Peyer's patch (tissue), 4 donors: ENCODE measurements around the gene CD96.

Experiments
- POLR2A ChIP-seq, 2 donors: fragments of 450-650 bp; IDR thresholded peaks; one replicate each; pipeline ENCODE4 v1.5.1; 2017; ENCODE audit warnings: antibody characterized with exemption in 2 of 2, mild to moderate bottlenecking in 2 of 2, moderate library complexity in 2 of 2
- TF ChIP-seq, protein P1 (sequence below), 6 experiments: fragments of 450-650 bp in 4 of 6; fragments of 200-600 bp in 2 of 6; sonication (generic) in 1 of 6; IDR thresholded peaks; one replicate each; pipeline ENCODE4 v1.5.1; 2017 to 2019; ENCODE audit warnings: antibody characterized with exemption in 6 of 6, mild to moderate bottlenecking in 3 of 6, moderate library complexity in 1 of 6

DNA sequence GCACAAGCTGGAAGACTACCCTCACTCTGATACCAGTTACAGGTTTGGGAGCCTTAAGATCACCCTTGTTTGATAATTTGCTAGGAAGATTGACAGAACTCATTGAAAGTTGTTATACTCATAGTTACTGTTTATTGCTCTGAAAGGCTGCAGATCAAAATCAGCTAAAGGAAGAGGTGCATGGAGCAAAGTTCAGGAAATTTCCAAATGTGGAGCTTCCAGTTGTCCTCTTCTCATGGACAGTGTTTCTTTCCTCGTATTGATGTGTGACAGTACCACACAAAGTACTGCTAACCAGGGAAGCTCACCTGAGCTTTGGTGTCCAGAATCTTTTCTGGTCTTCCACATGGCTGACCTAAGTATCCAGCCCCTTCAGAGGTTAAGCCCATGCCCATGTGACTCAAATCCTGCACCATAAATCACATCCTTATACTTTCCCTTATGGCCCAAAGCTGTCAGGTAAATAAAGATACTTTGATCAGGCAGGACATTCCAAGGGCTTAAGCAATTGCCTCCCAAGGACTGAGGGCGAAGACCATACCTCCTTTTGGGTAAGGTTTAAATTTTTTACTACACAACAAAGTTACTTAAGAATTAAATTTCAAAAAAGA is 146.3 kb downstream of the CD96 start:
- TF ChIP-seq, protein P1, sequence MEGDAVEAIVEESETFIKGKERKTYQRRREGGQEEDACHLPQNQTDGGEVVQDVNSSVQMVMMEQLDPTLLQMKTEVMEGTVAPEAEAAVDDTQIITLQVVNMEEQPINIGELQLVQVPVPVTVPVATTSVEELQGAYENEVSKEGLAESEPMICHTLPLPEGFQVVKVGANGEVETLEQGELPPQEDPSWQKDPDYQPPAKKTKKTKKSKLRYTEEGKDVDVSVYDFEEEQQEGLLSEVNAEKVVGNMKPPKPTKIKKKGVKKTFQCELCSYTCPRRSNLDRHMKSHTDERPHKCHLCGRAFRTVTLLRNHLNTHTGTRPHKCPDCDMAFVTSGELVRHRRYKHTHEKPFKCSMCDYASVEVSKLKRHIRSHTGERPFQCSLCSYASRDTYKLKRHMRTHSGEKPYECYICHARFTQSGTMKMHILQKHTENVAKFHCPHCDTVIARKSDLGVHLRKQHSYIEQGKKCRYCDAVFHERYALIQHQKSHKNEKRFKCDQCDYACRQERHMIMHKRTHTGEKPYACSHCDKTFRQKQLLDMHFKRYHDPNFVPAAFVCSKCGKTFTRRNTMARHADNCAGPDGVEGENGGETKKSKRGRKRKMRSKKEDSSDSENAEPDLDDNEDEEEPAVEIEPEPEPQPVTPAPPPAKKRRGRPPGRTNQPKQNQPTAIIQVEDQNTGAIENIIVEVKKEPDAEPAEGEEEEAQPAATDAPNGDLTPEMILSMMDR (IDR thresholded peaks at IDR 0.05), result no peak
- no peak for TF ChIP-seq POLR2A (IDR thresholded peaks at IDR 0.05)
